Measurements from ENCODE around the gene IL17B. TPM values are rescaled to one million over a fixed set of nuclear protein-coding genes. Genes with fewer than 3 reads are reported as not detected.

IL17B gene
- not detected for total RNA-seq
- polyA plus RNA-seq (2013, experiment 1 of 2) = not detected
- polyA plus RNA-seq (2013, experiment 2 of 2) = not detected
- long read RNA-seq, experiment 1 = 0 reads
- long read RNA-seq, experiment 2 = 0 reads
- long read RNA-seq, experiment 3 = 0 reads
- long read RNA-seq, experiment 4 = 0 reads

DNA sequence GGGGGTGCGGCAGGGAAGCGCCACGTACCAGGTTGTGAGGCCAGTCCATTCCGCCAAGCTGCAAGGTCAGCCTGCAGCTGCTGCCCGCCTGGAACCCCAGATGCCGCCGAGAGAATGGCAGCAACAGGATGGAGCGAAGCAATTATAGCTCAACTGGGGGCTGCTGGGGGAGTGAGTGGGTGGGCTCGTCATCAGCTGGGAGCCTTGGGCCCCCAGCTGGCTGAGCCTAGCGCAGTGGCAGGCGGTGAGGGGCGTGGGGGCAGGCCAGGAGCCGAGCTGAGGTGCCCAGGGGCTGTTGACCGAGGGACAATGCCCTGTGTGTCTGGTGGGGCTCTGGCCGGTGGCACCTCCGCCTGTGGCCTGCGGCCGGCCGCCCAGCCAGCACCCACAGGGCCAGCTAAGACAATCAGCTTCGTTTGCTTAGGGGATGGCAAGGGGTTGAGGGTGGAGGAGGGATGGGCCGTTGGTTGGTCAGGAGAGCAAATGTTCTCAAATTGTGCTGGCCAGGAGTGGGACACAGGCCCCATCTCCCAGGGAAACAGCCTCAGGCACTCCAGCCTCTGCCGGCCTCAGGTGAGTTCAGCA, at the start of gene IL17B:
TSS of gene IL17B (minus strand) at position 116 of the 585 bp plus-strand sequence. CDS start at position 49, 67 bp downstream.
- WGBS, 2 experiments (ENCODE audit: insufficient coverage in 1 of 2, insufficient read length in 1 of 2) = 90 to 92% methylated on average over 11 to 22 of the region's 22 CpGs
- TF ChIP-seq, protein P1, sequence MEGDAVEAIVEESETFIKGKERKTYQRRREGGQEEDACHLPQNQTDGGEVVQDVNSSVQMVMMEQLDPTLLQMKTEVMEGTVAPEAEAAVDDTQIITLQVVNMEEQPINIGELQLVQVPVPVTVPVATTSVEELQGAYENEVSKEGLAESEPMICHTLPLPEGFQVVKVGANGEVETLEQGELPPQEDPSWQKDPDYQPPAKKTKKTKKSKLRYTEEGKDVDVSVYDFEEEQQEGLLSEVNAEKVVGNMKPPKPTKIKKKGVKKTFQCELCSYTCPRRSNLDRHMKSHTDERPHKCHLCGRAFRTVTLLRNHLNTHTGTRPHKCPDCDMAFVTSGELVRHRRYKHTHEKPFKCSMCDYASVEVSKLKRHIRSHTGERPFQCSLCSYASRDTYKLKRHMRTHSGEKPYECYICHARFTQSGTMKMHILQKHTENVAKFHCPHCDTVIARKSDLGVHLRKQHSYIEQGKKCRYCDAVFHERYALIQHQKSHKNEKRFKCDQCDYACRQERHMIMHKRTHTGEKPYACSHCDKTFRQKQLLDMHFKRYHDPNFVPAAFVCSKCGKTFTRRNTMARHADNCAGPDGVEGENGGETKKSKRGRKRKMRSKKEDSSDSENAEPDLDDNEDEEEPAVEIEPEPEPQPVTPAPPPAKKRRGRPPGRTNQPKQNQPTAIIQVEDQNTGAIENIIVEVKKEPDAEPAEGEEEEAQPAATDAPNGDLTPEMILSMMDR (conservative IDR thresholded peaks at IDR 0.05) = no peak
- H3K27ac Mint-ChIP-seq = no peak within 1 kb of the TSS
- no peaks in the 10 kb centered on the region for H3K27me3 ChIP-seq (ENCODE audit: control insufficient read depth, insufficient read depth, low read length, poor library complexity, severe bottlenecking)
- no peaks in the 10 kb centered on the region for H3K27me3 Mint-ChIP-seq (ENCODE audit: insufficient read depth)
- no peak for DNase-seq
- H3K4me3 Mint-ChIP-seq = no peak within 1 kb of the TSS
- H3K27ac ChIP-seq (ENCODE audit: low read depth, low read length) = no peak within 1 kb of the TSS
- no peaks in the 10 kb centered on the region for H3K4me1 ChIP-seq (ENCODE audit: control insufficient read depth, insufficient read depth, low read length)
- H3K36me3 Mint-ChIP-seq (ENCODE audit: low read depth) = no peaks in the 10 kb centered on the region
- H3K36me3 ChIP-seq (ENCODE audit: control insufficient read depth, insufficient read depth, low read length) = no peaks in the 10 kb centered on the region
- H3K9me3 ChIP-seq (ENCODE audit: control insufficient read depth, low read length) = no peaks in the 10 kb centered on the region
- H3K9me3 Mint-ChIP-seq = no peaks in the 10 kb centered on the region
- H3K4me1 Mint-ChIP-seq = peaks cover 5% of the 10 kb centered on the region
- H3K9ac ChIP-seq (ENCODE audit: extremely low read depth, low read length, poor library complexity, severe bottlenecking) = no peak within 1 kb of the TSS
- no peak within 1 kb of the TSS for H3K4me3 ChIP-seq (ENCODE audit: low read length)

GRCh38 chr5:149428032-149428431, 48.9 kb upstream of the IL17B start:
- TF ChIP-seq, protein P1 (conservative IDR thresholded peaks at IDR 0.05) = no peak
- Mint-ChIP-seq H3K36me3 (ENCODE audit: low read depth) (no peaks in the 10 kb centered on the region), H3K4me1 (peaks cover 26% of the 10 kb centered on the region), H3K27ac (no peak overlapping the region), H3K9me3 (no peaks in the 10 kb centered on the region), H3K4me3 (no peak overlapping the region), H3K27me3 (ENCODE audit: insufficient read depth) (no peaks in the 10 kb centered on the region)
- Histone ChIP-seq H3K9me3 (ENCODE audit: control insufficient read depth, low read length) (no peaks in the 10 kb centered on the region), H3K27me3 (ENCODE audit: control insufficient read depth, insufficient read depth, low read length, poor library complexity, severe bottlenecking) (no peaks in the 10 kb centered on the region), H3K4me3 (ENCODE audit: low read length) (no peak overlapping the region), H3K27ac (ENCODE audit: low read depth, low read length) (no peak overlapping the region), H3K36me3 (ENCODE audit: control insufficient read depth, insufficient read depth, low read length) (no peaks in the 10 kb centered on the region), H3K4me1 (ENCODE audit: control insufficient read depth, insufficient read depth, low read length) (peaks cover 9% of the 10 kb centered on the region), H3K9ac (ENCODE audit: extremely low read depth, low read length, poor library complexity, severe bottlenecking) (no peak overlapping the region)
- 96 to 100% methylated on average over 3 to 5 of the region's 5 CpGs for WGBS, 2 experiments (ENCODE audit: insufficient coverage in 1 of 2, insufficient read length in 1 of 2)
- DNase-seq = no peak

- no peak for DNase-seq
- TF ChIP-seq, protein P1 (conservative IDR thresholded peaks at IDR 0.05) = no peak
- no peaks in the 10 kb centered on the region for H3K9me3 Mint-ChIP-seq
- H3K27ac Mint-ChIP-seq = no peak overlapping the region
- H3K27me3 ChIP-seq (ENCODE audit: control insufficient read depth, insufficient read depth, low read length, poor library complexity, severe bottlenecking) = no peaks in the 10 kb centered on the region
- no peak overlapping the region for H3K4me3 ChIP-seq (ENCODE audit: low read length)
- H3K36me3 ChIP-seq (ENCODE audit: control insufficient read depth, insufficient read depth, low read length) = no peaks in the 10 kb centered on the region
- no peaks in the 10 kb centered on the region for H3K36me3 Mint-ChIP-seq (ENCODE audit: low read depth)
- no peak overlapping the region for H3K4me3 Mint-ChIP-seq
- no peak overlapping the region for H3K9ac ChIP-seq (ENCODE audit: extremely low read depth, low read length, poor library complexity, severe bottlenecking)
- H3K4me1 Mint-ChIP-seq = peaks cover 29% of the 10 kb centered on the region
- no peak overlapping the region for H3K27ac ChIP-seq (ENCODE audit: low read depth, low read length)
- 95 to 96% methylated on average over 3 to 4 of the region's 4 CpGs for WGBS, 2 experiments (ENCODE audit: insufficient coverage in 1 of 2, insufficient read length in 1 of 2)
- peaks cover 9% of the 10 kb centered on the region for H3K4me1 ChIP-seq (ENCODE audit: control insufficient read depth, insufficient read depth, low read length)
- no peaks in the 10 kb centered on the region for H3K9me3 ChIP-seq (ENCODE audit: control insufficient read depth, low read length)
- no peaks in the 10 kb centered on the region for H3K27me3 Mint-ChIP-seq (ENCODE audit: insufficient read depth)
Observed at GRCh38 chr5:149427374-149427773, 48.3 kb upstream of the IL17B start.

Measured in endodermal cell (in vitro differentiated cells).